Measurements from ENCODE around the gene CST7.
"Not testable (repeated sequence)": the region's sequence is repeated elsewhere in the genome, so short reads cannot be mapped to it uniquely, and the experiment has no call there.

The CST7 gene

GRCh38 chr20:24987873-24988835 is 39.1 kb downstream of the CST7 start:
- DNase-seq = no peak

GRCh38 chr20:24989162-24989561 is 40.1 kb downstream of the CST7 start:
- no peak for DNase-seq

DNA sequence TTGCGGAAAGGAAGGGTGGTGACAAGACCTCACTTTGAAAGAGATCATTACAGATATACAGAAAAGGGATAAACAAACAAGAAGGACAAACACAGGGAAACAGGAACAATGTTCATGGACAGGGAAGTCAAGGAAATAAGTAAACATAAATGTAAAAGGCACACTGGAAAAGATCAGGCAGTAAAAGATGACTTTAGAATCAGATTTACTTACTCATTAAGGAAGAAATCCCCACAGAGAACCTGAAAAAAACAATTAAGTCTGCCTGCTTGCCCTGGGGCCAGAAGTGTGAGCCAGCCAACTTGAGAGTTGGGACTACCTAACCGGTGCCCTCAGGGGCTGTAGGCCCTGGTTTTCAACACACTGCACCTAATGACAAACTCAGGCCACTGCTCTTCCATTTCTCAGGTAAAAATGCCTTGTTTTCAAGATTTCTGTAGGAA is 41.8 kb downstream of the CST7 start:
- no peak for DNase-seq

DNA sequence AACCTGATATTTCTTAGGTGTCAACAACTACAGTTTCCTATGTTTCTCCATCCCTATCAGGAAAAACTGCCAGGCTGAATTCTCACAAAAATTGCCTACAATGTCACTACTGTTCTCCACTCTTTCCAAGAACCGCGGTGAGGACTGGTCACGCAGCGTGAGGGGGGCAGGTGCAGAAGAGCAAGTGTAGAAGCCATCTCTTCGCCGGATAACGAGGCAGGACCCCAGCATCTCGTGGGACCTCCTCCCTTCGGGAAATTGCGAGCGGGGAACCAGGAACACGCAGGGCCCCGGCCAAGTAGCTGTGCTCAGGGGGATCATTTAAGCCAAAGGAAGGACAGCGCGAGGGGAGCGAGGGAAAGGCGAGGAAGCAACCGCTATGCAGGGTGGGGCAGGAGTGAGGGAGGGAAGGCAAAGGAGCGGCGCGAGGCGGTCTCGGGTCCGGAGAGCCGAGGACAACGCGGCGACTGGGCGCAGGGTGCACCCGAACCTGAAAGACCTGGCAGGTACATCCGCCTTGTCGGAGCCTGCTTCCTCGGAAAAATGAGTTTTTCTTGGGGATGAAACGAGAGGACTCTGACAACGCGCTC is 42.9 kb downstream of the CST7 start:
- DNase-seq = no peak

DNA sequence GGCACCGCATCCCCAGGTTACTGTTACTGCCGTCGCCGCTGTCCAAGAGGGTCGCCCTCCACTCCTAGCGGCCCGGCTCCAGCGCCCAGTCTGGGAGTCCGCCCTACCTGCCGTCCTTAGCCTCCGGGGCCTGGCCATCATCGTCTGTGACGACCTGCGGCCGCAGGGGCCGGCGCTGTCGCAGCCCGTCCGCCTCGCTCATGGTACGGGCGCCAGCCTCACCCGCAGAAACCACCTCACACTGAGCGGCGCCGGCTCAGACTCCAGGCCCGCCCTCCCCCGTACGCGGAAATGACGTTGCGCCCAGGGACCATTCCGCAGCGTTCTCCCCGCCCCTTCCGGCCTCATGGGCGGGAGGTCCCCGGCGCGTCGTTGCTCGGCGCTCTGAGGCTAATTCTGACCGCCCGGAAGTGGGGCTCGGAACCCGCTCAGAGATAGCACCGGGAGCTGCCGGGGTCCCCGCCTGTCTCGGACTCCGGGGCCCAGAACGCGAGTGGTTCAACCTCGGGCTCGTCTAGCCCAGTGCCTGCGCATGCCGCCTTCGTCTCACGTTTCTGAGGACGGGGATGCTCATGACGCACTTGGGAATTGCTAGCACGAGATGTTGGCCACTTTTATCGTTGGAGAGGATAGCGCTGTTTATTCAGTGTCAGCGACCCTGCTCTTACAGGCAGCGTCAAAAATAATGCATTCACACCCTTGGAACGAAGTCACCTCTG is 43.6 kb downstream of the CST7 start, which contains the start of gene APMAP:
APMAP (minus strand) TSS at position 265 of the 719 bp plus-strand sequence; CDS start at position 202, 63 bp downstream.
- peak; percentile 95 to 96 for DNase-seq

DNA sequence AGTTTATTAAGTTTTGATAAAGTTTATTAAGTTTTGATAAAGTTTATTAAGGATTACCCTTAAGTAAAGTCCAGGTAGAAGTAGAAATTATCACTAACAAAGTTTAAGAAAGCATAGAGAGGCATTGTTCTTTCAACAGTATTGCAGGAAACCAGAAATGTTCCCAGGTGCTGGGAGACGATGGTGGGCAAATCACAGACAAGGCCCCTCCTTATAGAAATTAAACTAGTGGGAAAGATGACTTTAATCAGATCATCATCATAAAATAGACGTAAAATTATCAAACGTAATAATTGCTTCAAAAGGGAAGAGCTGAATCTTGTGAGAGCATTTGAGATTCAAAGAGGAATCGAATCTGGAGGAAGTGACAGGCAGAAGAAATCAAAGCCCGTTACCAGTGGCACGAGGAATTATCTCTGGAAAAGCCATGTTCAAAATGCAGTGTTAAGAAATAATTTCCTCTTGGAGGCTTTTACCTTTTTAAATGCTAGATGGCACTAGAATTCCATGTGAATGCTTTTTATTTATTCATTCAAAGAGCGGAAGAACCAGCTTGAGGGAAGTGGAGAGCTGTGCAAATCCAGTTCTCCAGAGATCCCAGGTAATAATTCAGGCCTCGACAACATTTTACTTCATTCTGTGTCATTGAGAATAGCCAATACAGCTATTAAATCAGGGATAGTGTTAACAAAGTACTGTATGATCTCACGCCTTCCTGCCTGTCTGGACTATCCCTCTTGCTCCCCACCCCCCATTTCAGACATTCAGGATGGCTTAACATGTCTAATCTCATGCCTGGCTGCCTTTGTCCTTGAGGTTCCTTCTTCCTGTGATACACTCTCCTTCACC is 44.5 kb downstream of the CST7 start:
- DNase-seq = no peak

DNA sequence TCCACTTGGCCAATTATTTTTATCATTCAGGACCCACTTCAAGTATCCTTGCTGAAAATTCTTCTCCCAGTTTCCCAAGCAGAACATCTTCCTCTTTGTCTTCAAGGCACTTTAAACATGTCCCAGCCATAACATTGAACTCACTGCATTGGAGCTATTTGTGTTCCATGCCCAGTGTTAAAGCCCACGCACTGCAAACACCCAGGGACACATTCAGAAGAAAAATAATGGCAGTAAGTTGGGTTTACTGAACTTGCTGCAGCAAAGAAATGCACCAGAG is 45.1 kb downstream of the CST7 start:
- no peak for DNase-seq

DNA sequence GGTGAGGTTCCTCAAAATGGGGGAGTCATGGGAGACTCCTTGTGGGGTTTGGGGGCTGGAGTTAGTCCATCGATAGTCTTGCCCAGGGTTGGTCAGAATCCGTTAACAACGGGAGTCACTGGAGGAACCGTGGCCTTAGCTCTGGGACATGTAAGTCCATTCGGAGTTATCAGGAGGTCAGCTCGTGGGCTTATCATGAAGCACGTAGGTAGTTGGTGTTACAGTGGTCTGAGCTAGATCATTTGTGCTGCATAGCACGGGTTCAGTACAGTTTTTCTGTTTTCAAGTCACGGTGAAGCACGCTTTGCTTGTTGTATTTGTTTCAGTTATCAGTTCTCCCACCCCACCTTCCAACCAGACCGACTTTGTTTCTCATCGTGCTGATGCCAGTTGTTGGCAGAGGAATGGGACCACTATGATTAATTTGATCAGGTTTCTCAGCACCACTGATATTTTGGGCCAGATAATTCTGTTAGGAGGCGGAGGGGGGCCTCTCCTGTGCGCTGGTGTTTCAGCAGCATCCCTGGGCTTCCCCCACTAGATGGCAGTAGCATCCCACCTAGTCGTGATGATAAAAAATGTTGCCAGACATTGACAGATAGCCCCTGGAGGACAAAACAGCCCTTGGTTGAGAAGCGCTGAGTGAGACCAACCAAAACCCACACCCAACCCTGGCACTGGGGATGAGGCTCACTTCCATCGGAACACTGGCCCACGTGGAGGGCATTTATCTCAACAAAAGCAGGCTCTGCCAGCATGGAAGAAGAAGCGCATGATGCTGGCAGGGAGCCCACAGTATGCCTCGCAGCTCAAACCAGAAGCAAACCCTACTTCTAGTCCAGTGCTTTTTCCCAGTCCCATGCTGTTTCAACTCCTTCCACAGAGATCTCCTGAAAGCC is 45.6 kb downstream of the CST7 start:
- peak; percentile 86 to 89 for DNase-seq

- no peak for DNase-seq
These were observed 46.8 kb downstream of the CST7 start for GRCh38 chr20:24995741-24996448.

DNA sequence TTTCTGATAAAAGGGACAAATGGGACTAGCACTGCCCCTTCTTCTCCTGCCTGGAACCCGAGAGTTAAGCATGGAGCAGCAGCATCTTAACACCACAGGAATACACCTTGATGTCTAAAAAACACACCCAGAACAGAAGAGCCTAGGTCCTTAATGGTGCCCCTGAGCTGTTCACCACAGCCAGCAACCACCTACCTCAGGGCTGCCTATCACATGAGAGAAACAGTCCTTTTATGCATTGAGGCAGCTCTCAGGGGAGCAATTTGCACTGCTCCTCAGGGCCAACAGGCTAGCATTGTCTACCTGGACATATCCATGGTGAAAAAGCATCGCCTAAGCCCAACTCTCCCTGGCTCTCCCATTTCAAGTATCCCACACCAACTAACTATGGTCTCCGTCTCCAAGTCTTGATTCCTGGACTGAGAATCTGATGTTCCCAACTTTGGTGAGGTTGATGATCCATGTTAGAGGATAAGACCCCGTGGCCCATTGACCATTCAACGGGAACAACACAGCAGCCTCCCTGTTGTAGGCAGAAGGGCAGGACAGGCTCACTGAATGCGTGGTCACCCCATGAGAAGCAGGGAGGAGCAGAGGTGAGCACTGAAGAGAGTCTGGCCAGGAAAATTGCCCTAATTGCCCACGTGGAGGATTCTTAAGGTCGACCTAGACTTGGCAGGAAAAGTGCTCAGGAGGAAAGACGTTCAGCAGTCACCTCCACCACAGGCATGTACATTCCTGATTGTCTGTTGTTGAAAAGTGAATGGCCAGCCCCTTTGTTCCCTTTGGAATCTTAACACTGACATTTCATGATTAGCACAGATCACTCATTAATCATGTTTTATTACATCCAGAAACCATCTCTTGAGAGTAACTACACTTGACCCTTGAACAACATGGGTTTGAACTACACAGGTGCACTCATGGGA is 47.6 kb downstream of the CST7 start:
- no peak for DNase-seq

DNA sequence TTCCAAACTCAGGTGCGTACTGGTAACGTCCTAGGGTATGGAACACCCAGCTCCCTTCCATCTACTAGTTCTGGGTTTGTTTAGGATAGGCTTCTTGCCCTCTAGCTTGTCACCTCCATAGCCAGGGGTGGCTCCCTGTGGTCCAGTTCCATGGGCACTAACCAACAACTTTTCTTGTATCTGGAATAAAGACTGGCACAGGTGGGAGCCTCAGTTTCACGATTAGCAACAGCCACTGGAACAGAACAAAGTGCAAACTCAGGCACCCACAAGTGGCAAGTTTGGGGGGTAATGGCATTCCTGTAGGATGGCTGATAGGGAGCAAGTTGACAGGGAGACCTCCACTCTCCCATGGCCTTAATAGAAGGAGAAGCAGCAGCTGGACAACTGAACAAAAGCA is 49.1 kb downstream of the CST7 start:
- DNase-seq = no peak

DNA sequence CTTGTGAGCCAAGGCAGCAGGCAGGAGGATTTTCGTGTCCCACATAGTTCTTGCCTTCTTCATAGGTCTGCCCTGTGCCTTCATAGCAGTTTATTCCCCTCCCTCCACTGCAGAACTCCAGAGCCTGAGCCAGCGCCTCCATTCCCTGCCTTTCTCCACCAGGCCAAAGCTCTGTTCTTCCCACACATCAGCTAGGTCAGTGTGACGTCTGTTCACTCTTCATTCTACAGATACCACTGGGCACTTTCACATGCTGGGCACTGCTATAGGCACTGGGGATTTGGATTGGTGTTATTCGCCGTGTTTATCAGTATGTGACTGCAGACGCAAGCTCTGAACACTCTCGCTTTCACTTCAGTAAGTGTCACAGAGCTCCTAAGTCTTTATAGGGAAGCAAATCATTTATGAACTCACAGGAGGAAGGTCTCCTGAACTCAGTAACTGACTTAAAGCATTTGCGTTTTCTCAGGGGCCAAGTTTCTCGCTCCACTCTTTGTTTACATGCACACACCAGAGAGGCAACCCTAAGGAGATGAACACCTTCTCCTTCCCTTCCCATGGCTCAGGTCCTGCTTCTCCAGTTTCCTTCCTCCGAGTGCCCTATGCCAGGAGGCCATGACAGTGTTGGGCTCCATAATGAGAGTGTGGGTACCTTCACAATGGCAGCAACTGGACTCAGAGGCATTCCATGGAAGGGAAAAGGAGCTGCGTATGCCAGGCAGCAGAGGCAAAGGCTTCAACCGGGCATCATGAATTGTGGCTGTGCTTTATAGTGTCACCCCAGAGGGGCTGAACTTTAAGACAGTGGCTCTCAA is 49.8 kb downstream of the CST7 start:
- DNase-seq = no peak

DNA sequence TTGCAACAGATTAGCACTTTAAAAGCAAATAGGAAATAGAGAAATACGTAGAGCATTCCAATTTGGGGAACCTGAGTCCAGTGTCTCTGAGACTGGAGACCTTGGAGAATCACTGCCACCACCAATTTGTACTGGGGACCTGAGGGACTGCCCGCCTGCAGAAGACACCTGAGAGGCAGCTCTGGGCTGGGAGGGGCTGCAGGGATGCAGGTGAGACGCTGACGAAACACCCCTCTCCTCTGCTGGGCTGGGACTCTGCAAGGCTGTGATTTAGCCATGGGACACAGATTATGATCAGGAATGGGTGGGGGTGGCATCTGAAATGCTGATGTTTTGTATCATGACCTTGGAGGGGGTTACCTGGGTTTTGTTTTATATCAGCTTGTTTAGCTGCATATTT is 50.5 kb downstream of the CST7 start:
- no peak for DNase-seq

DNA sequence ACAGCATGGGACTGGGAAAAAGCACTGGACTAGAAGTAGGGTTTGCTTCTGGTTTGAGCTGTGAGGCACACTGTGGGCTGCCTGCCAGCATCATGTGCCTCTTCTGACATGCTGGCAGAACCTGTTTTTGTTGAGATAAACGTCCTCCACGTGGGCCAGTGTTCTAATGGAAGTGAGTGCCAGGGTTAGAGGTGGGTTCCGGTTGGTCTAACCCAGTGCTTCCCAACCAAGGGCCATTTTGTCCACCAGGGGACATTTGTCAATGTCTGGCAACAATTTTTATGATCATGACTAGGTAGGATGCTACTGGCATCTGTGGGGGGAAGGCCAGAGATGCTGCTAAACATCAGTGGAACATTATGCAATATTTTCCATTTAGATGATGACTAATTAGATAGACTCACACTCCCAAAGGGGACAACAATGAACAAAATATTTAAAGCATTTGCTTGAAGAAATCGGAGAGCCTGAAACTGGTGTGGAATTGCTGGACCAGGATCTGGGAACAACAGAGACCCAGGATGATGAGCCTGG is 51.3 kb downstream of the CST7 start:
- DNase-seq = no peak

- DNase-seq = not testable (repeated sequence)
These were observed 52.3 kb downstream of the CST7 start for GRCh38 chr20:25001323-25001722.

DNA sequence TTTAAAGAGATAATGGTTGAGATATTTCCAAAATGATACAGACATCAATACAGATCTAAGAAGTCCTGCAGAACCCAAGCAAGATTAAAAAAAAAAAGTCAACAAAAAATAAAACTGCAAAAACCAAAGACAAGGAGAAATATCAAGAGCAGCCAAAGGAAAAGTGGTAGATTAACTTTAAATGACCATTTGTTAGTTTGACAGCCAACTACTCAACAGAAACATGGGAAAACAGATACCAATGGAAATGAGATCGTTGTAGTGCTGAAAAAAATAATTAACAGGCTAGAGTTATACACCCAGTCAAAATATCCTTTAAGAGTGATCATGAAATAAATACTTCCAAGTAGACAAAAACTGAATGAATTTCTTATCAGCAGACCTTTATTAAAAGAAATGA is 53.9 kb downstream of the CST7 start:
- no peak for DNase-seq

DNA sequence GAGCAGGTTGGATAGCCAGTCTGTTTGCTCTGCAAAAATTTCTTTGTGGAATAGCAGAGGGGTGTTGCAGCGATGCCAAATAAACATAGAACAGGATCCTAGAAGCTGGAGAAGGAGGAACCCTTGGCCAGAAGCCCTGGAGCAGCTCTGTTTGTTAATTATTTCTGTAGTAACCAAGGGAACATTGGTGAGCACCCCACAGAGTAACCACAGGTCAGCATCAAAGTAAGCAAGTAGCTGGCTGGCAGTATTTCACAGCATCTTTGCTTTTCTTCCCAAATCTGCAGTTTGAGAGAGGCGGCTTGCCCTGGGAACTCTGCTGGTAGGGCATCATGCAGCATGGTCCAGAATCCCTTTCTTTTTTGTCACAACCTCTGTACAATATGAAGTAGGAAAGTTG is 56.2 kb downstream of the CST7 start:
- DNase-seq = no peak

GRCh38 chr20:25005661-25006060 is 56.6 kb downstream of the CST7 start:
- no peak for DNase-seq

All from CD4-positive, alpha-beta T cell treated with Interleukin-4 for 1 hour (primary cell).